Naive thymus-derived CD8-positive, alpha-beta T cell (primary cell): ENCODE measurements around the gene BPGM. TPM values are rescaled to one million over a fixed set of nuclear protein-coding genes. Genes with fewer than 3 reads are reported as not detected.
"Not testable (repeated sequence)": the region's sequence is repeated elsewhere in the genome, so short reads cannot be mapped to it uniquely, and the experiment has no call there.

Experiments used
- ATAC-seq, 2 donors: fragments of 150-1000 bp; cut with Tn5 transposase in 1 of 2; sonication (Bioruptor Pico), chemical (Tn5 transposase) in 1 of 2; 1 replicate in 1 of 2; 2 replicates in 1 of 2; pipeline ENCODE4 v1.10.0; 2021; ENCODE audit warnings: mild to moderate bottlenecking in 2 of 2, moderate library complexity in 2 of 2
- POLR2A ChIA-PET: fragments of 350-600 bp; sonication (Branson Sonifier 250); formaldehyde crosslinking; loops from one replicate; lab custom pipeline; 2021; ENCODE audit warnings: antibody characterized with exemption; lab: Charles Lee
- DNase-seq, 10 donors: peaks; one replicate each; pipeline versions ENCODE4 v3.0.0 to v3.0.0-alpha.2; 2020 to 2022
- H3K27ac Mint-ChIP-seq, 10 donors: one replicate each; pipeline ENCODE4 v1.8.0; 2020 to 2022; ENCODE audit warnings: mild to moderate bottlenecking in 10 of 10, mixed read lengths in 10 of 10, moderate library complexity in 4 of 10, inconsistent platforms in 1 of 10
- H3K27me3 Mint-ChIP-seq, 5 donors: one replicate each; pipeline ENCODE4 v1.8.0; 2021 to 2022; ENCODE audit warnings: mixed read lengths in 5 of 5
- H3K36me3 Mint-ChIP-seq, 3 donors: one replicate each; pipeline ENCODE4 v1.8.0; 2020 to 2022; ENCODE audit warnings: mixed read lengths in 3 of 3, mild to moderate bottlenecking in 2 of 3, inconsistent platforms in 1 of 3
- H3K4me1 Mint-ChIP-seq, 4 donors: one replicate each; pipeline ENCODE4 v1.8.0; 2021 to 2022; ENCODE audit warnings: mixed read lengths in 4 of 4
- H3K4me3 Mint-ChIP-seq, 10 donors: one replicate each; pipeline ENCODE4 v1.8.0; 2020 to 2022; ENCODE audit warnings: mild to moderate bottlenecking in 10 of 10, mixed read lengths in 10 of 10, moderate library complexity in 6 of 10, inconsistent platforms in 1 of 10
- H3K9me3 Mint-ChIP-seq, 9 donors: one replicate each; pipeline ENCODE4 v1.8.0; 2020 to 2022; ENCODE audit warnings: mixed read lengths in 9 of 9, mild to moderate bottlenecking in 3 of 9, inconsistent platforms in 1 of 9, moderate library complexity in 1 of 9
- polyA plus RNA-seq, 3 donors: library from polyadenylated mRNA; unstranded; fragments of 300-500 nt; fragmentation: Illumina TruSeq; gene quantifications; one replicate each; pipeline ENCODE4 v1.2.3, GENCODE V29; 2021
- total RNA-seq, 8 experiments: library from RNA in 2 of 8; stranded (reverse) in 2 of 8; gene quantifications; one replicate each; pipeline ENCODE4 v1.2.3 and lab custom pipeline; 2021 to 2026

BPGM gene
- total and polyA plus RNA-seq, 5 experiments from 2014 or later: 17.2 to 30.1 (median 25.1) TPM

- Mint-ChIP-seq H3K27me3 (no peaks in the 10 kb centered on the region), H3K4me1 (peaks cover 13 to 68% (median 51%) of the 10 kb centered on the region in 4 donors), H3K4me3 (peak overlapping the region in 1 of 10 donors; percentile 3), H3K36me3 (peaks cover 3 to 18% (median 3%) of the 10 kb centered on the region in 3 donors), H3K9me3 (peaks cover 0 to 13% (median 4%) of the 10 kb centered on the region in 9 donors), H3K27ac (peak overlapping the region; percentile 84 to 100 (median 95))
- ATAC-seq (no peak), DNase-seq (no peak)
- POLR2A ChIA-PET: interaction anchor here (0.6 to 11.7 kb wide), 3 partner anchors 12 to 28 kb away, joined by 3 to 144 read pairs (median 6); partner anchors contain the start of gene BPGM
These were observed 25.0 kb downstream of the BPGM start for GRCh38 chr7:134671609-134672008.

- Mint-ChIP-seq H3K27me3 (no peaks in the 10 kb centered on the region), H3K9me3 (peaks cover 0 to 13% (median 4%) of the 10 kb centered on the region in 9 donors), H3K27ac (peak overlapping the region in 8 of 10 donors; percentile 28 to 78 (median 43)), H3K36me3 (peaks cover 3 to 23% (median 11%) of the 10 kb centered on the region in 3 donors), H3K4me1 (peaks cover 19 to 58% (median 48%) of the 10 kb centered on the region in 4 donors), H3K4me3 (no peak overlapping the region)
- ATAC-seq: no peak
- POLR2A ChIA-PET: interaction anchor here (0.9 to 11.7 kb wide), 2 partner anchors 12 to 31 kb away, joined by 7 to 144 read pairs; partner anchors contain the start of gene BPGM
- no peak for DNase-seq
These were observed 27.8 kb downstream of the BPGM start for GRCh38 chr7:134674424-134674823.

- DNase-seq (no peak), ATAC-seq (no peak)
- H3K4me3 Mint-ChIP-seq: no peak overlapping the region
- peak overlapping the region; percentile 27 to 84 (median 70) for H3K27ac Mint-ChIP-seq
- POLR2A ChIA-PET: interaction anchor here (11.7 kb wide), 1 partner anchor 33 kb away, joined by 144 read pairs; the partner anchor contains the start of gene BPGM
- peaks cover 11 to 38% (median 30%) of the 10 kb centered on the region in 4 donors for H3K4me1 Mint-ChIP-seq
- H3K36me3 Mint-ChIP-seq: peaks cover 3 to 37% (median 27%) of the 10 kb centered on the region in 3 donors
- H3K9me3 Mint-ChIP-seq: peaks cover 0 to 13% (median 4%) of the 10 kb centered on the region in 9 donors
- H3K27me3 Mint-ChIP-seq: no peaks in the 10 kb centered on the region
These were observed 30.1 kb downstream of the BPGM start for GRCh38 chr7:134676743-134677142.

- peaks cover 0 to 11% (median 4%) of the 10 kb centered on the region in 9 donors for H3K9me3 Mint-ChIP-seq
- no peaks in the 10 kb centered on the region for H3K27me3 Mint-ChIP-seq
- peaks cover 3 to 32% (median 27%) of the 10 kb centered on the region in 3 donors for H3K36me3 Mint-ChIP-seq
- H3K4me3 Mint-ChIP-seq: no peak overlapping the region
- H3K4me1 Mint-ChIP-seq: peaks cover 11 to 32% (median 23%) of the 10 kb centered on the region in 4 donors
- ATAC-seq (no peak), DNase-seq (no peak)
- POLR2A ChIA-PET: interaction anchor here (0.9 to 11.7 kb wide), 3 partner anchors 10 to 35 kb away, joined by 3 to 144 read pairs (median 3); partner anchors contain the start of gene BPGM
- H3K27ac Mint-ChIP-seq: peak overlapping the region in 8 of 10 donors; percentile 27 to 86 (median 76)
These were observed 31.5 kb downstream of the BPGM start for GRCh38 chr7:134678115-134678514.

GRCh38 chr7:134679006-134679405 is 32.4 kb downstream of the BPGM start:
- H3K4me1 Mint-ChIP-seq: peaks cover 11 to 32% (median 23%) of the 10 kb centered on the region in 4 donors
- H3K4me3 Mint-ChIP-seq: no peak overlapping the region
- ATAC-seq (no peak), DNase-seq (no peak)
- POLR2A ChIA-PET: interaction anchor here (1.4 kb wide), 1 partner anchor 17 kb away, joined by 3 read pairs; no protein-coding TSS in a partner anchor
- peaks cover 0 to 27% (median 26%) of the 10 kb centered on the region in 3 donors for H3K36me3 Mint-ChIP-seq
- no peaks in the 10 kb centered on the region for H3K27me3 Mint-ChIP-seq
- H3K27ac Mint-ChIP-seq: peak overlapping the region; percentile 58 to 88 (median 80)
- H3K9me3 Mint-ChIP-seq: peaks cover 0 to 9% (median 4%) of the 10 kb centered on the region in 9 donors

GRCh38 chr7:134684165-134684564 is 37.5 kb downstream of the BPGM start:
- Mint-ChIP-seq H3K36me3 (peaks cover 0 to 18% (median 14%) of the 10 kb centered on the region in 3 donors), H3K4me1 (peaks cover 0 to 2% (median 0%) of the 10 kb centered on the region in 4 donors), H3K4me3 (no peak overlapping the region), H3K27me3 (peaks cover 0 to 4% (median 2%) of the 10 kb centered on the region in 5 donors), H3K9me3 (no peaks in the 10 kb centered on the region), H3K27ac (no peak overlapping the region)
- no peak for ATAC-seq
- POLR2A ChIA-PET: interaction anchor here (0.7 to 1.0 kb wide), 2 partner anchors 14 to 22 kb away, joined by 3 to 4 read pairs; no protein-coding TSS in a partner anchor
- DNase-seq: no peak

- Mint-ChIP-seq H3K36me3 (peaks cover 0 to 8% (median 7%) of the 10 kb centered on the region in 3 donors), H3K27me3 (peaks cover 0 to 4% (median 2%) of the 10 kb centered on the region in 5 donors), H3K4me3 (no peak overlapping the region), H3K4me1 (peaks cover 0 to 2% (median 0%) of the 10 kb centered on the region in 4 donors), H3K9me3 (no peaks in the 10 kb centered on the region), H3K27ac (no peak overlapping the region)
- DNase-seq: no peak
- ATAC-seq: no peak
- POLR2A ChIA-PET: interaction anchor here (1.0 kb wide), 1 partner anchor 21 kb away, joined by 3 read pairs; no protein-coding TSS in a partner anchor
These were observed 38.6 kb downstream of the BPGM start for GRCh38 chr7:134685250-134685649.

- POLR2A ChIA-PET: interaction anchor here (0.7 to 0.9 kb wide), 3 partner anchors 15 to 20 kb away, joined by 4 to 6 read pairs (median 6); no protein-coding TSS in a partner anchor
- DNase-seq: no peak
- Mint-ChIP-seq H3K27ac (peak overlapping the region in 1 of 10 donors; percentile 41), H3K27me3 (peaks cover 0 to 4% (median 2%) of the 10 kb centered on the region in 5 donors), H3K9me3 (no peaks in the 10 kb centered on the region), H3K4me3 (no peak overlapping the region), H3K4me1 (peaks cover 0 to 6% (median 3%) of the 10 kb centered on the region in 4 donors), H3K36me3 (peaks cover 0 to 2% (median 0%) of the 10 kb centered on the region in 3 donors)
- no peak for ATAC-seq
These were observed 40.1 kb downstream of the BPGM start for GRCh38 chr7:134686786-134687185.

- not testable (repeated sequence) for H3K27me3 Mint-ChIP-seq, H3K4me3 Mint-ChIP-seq, H3K27ac Mint-ChIP-seq, DNase-seq, H3K9me3 Mint-ChIP-seq, ATAC-seq, H3K36me3 Mint-ChIP-seq
- H3K4me1 Mint-ChIP-seq: peaks cover 6 to 18% (median 13%) of the 10 kb centered on the region in 4 donors
- POLR2A ChIA-PET: interaction anchor here (0.6 to 2.4 kb wide), 3 partner anchors 14 to 56 kb away, joined by 4 to 7 read pairs (median 4); partner anchors contain the start of gene BPGM
These were observed 42.9 kb downstream of the BPGM start for GRCh38 chr7:134689550-134689949.

- DNase-seq: no peak
- Mint-ChIP-seq H3K36me3 (peaks cover 0 to 2% (median 0%) of the 10 kb centered on the region in 3 donors), H3K27ac (peak overlapping the region in 1 of 10 donors; percentile 43), H3K9me3 (no peaks in the 10 kb centered on the region), H3K4me3 (no peak overlapping the region), H3K4me1 (peaks cover 6 to 18% (median 13%) of the 10 kb centered on the region in 4 donors), H3K27me3 (peaks cover 0 to 4% (median 2%) of the 10 kb centered on the region in 5 donors)
- POLR2A ChIA-PET: interaction anchor here (1.3 to 2.4 kb wide), 2 partner anchors 44 to 57 kb away, joined by 4 to 7 read pairs; partner anchors contain the start of gene BPGM
- no peak for ATAC-seq
These were observed 43.4 kb downstream of the BPGM start for GRCh38 chr7:134690016-134690415.

GRCh38 chr7:134690614-134691504 is 44.2 kb downstream of the BPGM start:
- Mint-ChIP-seq H3K4me3 (no peak overlapping the region), H3K9me3 (no peaks in the 10 kb centered on the region), H3K36me3 (peaks cover 0 to 2% (median 0%) of the 10 kb centered on the region in 3 donors), H3K27ac (peak overlapping the region in 2 of 10 donors; percentile 68 to 69), H3K4me1 (peaks cover 6 to 18% (median 13%) of the 10 kb centered on the region in 4 donors), H3K27me3 (peaks cover 0 to 4% (median 2%) of the 10 kb centered on the region in 5 donors)
- DNase-seq (no peak), ATAC-seq (no peak)
- POLR2A ChIA-PET: interaction anchor here (0.6 to 2.4 kb wide), 2 partner anchors 19 to 44 kb away, joined by 4 to 7 read pairs; partner anchors contain the start of gene BPGM
